Measurements from ENCODE around the gene UBL3.

- TF ChIP-seq PKNOX1 (IDR thresholded peaks at IDR 0.05) = no peak
- TF ChIP-seq CTCF (IDR thresholded peaks at IDR 0.05 in 2 of 3, conservative IDR thresholded peaks at IDR 0.05 in 1 of 3; ENCODE audit: control insufficient read depth in 2 of 3, extremely low read depth in 1 of 3, insufficient read depth in 1 of 3, low read depth in 3 of 3, low read length in 3 of 3) = no peak
- no peak for TF ChIP-seq RAD21 (IDR thresholded peaks at IDR 0.05; ENCODE audit: insufficient read depth, low read depth, low read length)
- TF ChIP-seq ZNF274 (IDR thresholded peaks at IDR 0.05; ENCODE audit: insufficient read depth, insufficient read length) = no peak
- no peak for TF ChIP-seq GATAD2B (conservative IDR thresholded peaks at IDR 0.05; ENCODE audit: low read depth)
- no peak for TF ChIP-seq NR2C2 (IDR thresholded peaks at IDR 0.05; ENCODE audit: borderline replicate concordance, control insufficient read depth, insufficient read length, low read depth)
- no peak for TF ChIP-seq TAF1 (IDR thresholded peaks at IDR 0.05; ENCODE audit: borderline replicate concordance, low read depth, low read length)
- no peak for TF ChIP-seq POLR2A (IDR thresholded peaks at IDR 0.05; ENCODE audit: low read depth, low read length)
Measured at GRCh38 chr13:29853131-29853530, 2.7 kb upstream of the UBL3 start.
